Measurements from ENCODE around the gene CHST15. TPM values are rescaled to one million over a fixed set of nuclear protein-coding genes. Genes with fewer than 3 reads are reported as not detected.

CHST15 gene, protein sequence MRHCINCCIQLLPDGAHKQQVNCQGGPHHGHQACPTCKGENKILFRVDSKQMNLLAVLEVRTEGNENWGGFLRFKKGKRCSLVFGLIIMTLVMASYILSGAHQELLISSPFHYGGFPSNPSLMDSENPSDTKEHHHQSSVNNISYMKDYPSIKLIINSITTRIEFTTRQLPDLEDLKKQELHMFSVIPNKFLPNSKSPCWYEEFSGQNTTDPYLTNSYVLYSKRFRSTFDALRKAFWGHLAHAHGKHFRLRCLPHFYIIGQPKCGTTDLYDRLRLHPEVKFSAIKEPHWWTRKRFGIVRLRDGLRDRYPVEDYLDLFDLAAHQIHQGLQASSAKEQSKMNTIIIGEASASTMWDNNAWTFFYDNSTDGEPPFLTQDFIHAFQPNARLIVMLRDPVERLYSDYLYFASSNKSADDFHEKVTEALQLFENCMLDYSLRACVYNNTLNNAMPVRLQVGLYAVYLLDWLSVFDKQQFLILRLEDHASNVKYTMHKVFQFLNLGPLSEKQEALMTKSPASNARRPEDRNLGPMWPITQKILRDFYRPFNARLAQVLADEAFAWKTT
- polyA plus RNA-seq (2013, experiment 1 of 2) = 8.3 TPM
- 5.8 TPM for polyA plus RNA-seq (2013, experiment 2 of 2)

DNA sequence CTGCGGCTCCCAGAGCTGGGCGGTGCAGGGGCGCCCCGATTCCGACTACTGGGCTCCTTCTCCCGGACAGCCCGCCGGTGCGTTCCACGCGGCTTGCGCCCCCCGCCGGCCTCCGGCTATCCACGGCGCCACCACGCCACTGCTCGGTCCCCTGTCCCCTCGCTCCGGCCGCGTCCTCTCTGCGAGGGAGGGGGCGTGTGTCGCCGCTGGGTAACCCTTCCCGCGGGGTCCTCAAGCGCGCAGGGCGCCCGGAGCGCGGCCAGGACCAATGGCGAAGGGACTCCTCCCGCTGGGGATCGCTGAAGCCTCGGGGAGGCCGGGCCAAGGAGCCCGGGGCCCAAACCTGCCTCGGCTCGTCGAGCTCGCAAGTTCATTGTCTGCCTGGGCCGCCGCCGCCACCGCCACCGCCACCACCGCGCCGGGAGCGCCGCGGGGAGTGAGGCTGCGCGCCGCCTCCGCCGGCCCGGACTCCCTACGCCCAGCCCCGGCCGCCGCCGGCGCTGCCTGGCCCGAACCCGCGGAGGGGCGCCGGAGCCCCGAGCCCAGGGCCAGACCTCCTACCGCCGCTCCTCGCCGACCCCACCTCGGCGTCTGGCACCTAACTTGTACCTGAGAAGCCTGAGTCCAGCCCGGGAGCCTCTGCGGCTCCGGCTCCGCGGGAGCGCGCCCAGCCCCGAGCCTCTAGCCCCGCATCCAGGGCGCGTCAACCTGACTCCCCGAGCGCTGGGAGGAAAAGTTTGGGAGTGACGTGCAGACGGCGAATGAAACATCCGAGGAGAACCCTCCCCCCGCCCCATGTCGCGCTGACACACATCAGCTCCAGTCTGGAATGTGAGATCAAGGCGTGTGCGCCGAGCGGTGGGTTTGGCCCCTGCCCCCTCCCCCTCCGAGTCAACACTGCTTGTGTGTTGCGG is at the start of gene CHST15:
Gene CHST15 (minus strand): TSS at position 739 of the 914 bp plus-strand sequence. CDS start 47,386 bp downstream, outside the sequence.
- Histone ChIP-seq H3K4me3 (ENCODE audit: extremely low read depth, insufficient read depth, low read length, poor library complexity, severe bottlenecking) (peak within 1 kb of the TSS; percentile 60), H3K9me3 (ENCODE audit: control insufficient read depth, low read length) (peaks cover 7% of the 10 kb centered on the region), H3K4me1 (ENCODE audit: control insufficient read depth, insufficient read depth, low read length, poor library complexity, severe bottlenecking) (no peaks in the 10 kb centered on the region), H3K27ac (ENCODE audit: low read depth, low read length, severe bottlenecking) (no peak within 1 kb of the TSS), H3K36me3 (ENCODE audit: control insufficient read depth, insufficient read depth, low read length) (no peaks in the 10 kb centered on the region)
- WGBS, 2 experiments (ENCODE audit: insufficient coverage in 2 of 2) = 1% methylated on average over 55 to 84 of the region's 106 CpGs

GRCh38 chr10:124142960-124143359 is 49.6 kb upstream of the CHST15 start:
- H3K9me3 ChIP-seq (ENCODE audit: control insufficient read depth, low read length) = peaks cover 3% of the 10 kb centered on the region
- 93 to 100% methylated on average over 3 to 5 of the region's 6 CpGs for WGBS, 2 experiments (ENCODE audit: insufficient coverage in 2 of 2)
- no peaks in the 10 kb centered on the region for H3K36me3 ChIP-seq (ENCODE audit: control insufficient read depth, insufficient read depth, low read length)
- H3K4me3 ChIP-seq (ENCODE audit: extremely low read depth, insufficient read depth, low read length, poor library complexity, severe bottlenecking) = no peak overlapping the region
- no peak overlapping the region for H3K27ac ChIP-seq (ENCODE audit: low read depth, low read length, severe bottlenecking)
- peaks cover 5% of the 10 kb centered on the region for H3K4me1 ChIP-seq (ENCODE audit: control insufficient read depth, insufficient read depth, low read length, poor library complexity, severe bottlenecking)

- Histone ChIP-seq H3K4me3 (ENCODE audit: extremely low read depth, insufficient read depth, low read length, poor library complexity, severe bottlenecking) (no peak overlapping the region), H3K27ac (ENCODE audit: low read depth, low read length, severe bottlenecking) (no peak overlapping the region), H3K9me3 (ENCODE audit: control insufficient read depth, low read length) (peaks cover 3% of the 10 kb centered on the region), H3K36me3 (ENCODE audit: control insufficient read depth, insufficient read depth, low read length) (no peaks in the 10 kb centered on the region), H3K4me1 (ENCODE audit: control insufficient read depth, insufficient read depth, low read length, poor library complexity, severe bottlenecking) (no peaks in the 10 kb centered on the region)
- WGBS, 2 experiments (ENCODE audit: insufficient coverage in 2 of 2) = 88 to 95% methylated on average over 7 of the region's 7 CpGs
These were observed 48.8 kb upstream of the CHST15 start for GRCh38 chr10:124142006-124142739.

GRCh38 chr10:124138883-124139348 is 45.5 kb upstream of the CHST15 start:
- 82 to 88% methylated on average over 5 of the region's 6 CpGs for WGBS, 2 experiments (ENCODE audit: insufficient coverage in 2 of 2)
- Histone ChIP-seq H3K9me3 (ENCODE audit: control insufficient read depth, low read length) (peaks cover 3% of the 10 kb centered on the region), H3K4me1 (ENCODE audit: control insufficient read depth, insufficient read depth, low read length, poor library complexity, severe bottlenecking) (no peaks in the 10 kb centered on the region), H3K36me3 (ENCODE audit: control insufficient read depth, insufficient read depth, low read length) (no peaks in the 10 kb centered on the region), H3K4me3 (ENCODE audit: extremely low read depth, insufficient read depth, low read length, poor library complexity, severe bottlenecking) (no peak overlapping the region), H3K27ac (ENCODE audit: low read depth, low read length, severe bottlenecking) (no peak overlapping the region)

DNA sequence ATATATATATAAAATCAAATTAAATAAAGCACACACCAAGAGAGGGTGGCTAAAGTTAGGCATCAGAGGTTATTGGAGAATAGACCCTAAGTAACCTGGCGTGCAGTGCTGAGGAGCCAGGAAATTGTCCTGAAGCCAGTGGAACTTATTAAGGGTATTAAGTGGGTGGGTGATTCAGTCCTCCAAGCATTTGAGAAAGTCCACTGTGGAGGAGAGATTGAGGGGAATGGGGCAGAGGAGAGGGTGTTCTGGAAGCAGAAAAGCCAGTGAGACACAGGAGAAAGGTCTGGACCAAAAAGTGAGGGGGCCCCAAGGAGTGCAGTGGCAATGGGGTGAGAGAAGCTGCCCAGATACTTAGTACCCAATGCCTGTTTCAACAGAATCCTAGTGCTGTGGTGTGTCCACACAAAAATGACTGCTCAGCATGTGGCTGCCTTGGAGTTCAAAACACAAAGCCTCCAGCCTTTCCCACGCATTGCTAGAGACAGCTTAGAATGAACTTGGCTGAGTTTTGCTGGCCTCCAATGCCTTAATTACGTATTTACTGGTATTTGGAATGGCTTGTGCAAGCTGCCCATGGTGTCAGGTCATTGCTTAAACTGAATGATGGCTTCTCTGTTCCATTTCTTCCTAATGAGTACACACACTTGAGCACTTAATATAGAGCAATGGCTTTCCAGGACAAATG is 44.9 kb upstream of the CHST15 start:
- H3K4me3 ChIP-seq (ENCODE audit: extremely low read depth, insufficient read depth, low read length, poor library complexity, severe bottlenecking) = no peak overlapping the region
- peaks cover 3% of the 10 kb centered on the region for H3K9me3 ChIP-seq (ENCODE audit: control insufficient read depth, low read length)
- 92% methylated on average over 2 to 3 of the region's 3 CpGs for whole genome bisulfite sequencing, 2 experiments (ENCODE audit: insufficient coverage in 2 of 2)
- no peaks in the 10 kb centered on the region for H3K36me3 ChIP-seq (ENCODE audit: control insufficient read depth, insufficient read depth, low read length)
- no peaks in the 10 kb centered on the region for H3K4me1 ChIP-seq (ENCODE audit: control insufficient read depth, insufficient read depth, low read length, poor library complexity, severe bottlenecking)
- no peak overlapping the region for H3K27ac ChIP-seq (ENCODE audit: low read depth, low read length, severe bottlenecking)

- no peaks in the 10 kb centered on the region for H3K9me3 ChIP-seq (ENCODE audit: control insufficient read depth, low read length)
- H3K36me3 ChIP-seq (ENCODE audit: control insufficient read depth, insufficient read depth, low read length) = no peaks in the 10 kb centered on the region
- H3K4me1 ChIP-seq (ENCODE audit: control insufficient read depth, insufficient read depth, low read length, poor library complexity, severe bottlenecking) = no peaks in the 10 kb centered on the region
- WGBS, 2 experiments (ENCODE audit: insufficient coverage in 2 of 2) = 81 to 98% methylated on average over 7 of the region's 9 CpGs
- H3K4me3 ChIP-seq (ENCODE audit: extremely low read depth, insufficient read depth, low read length, poor library complexity, severe bottlenecking) = no peak overlapping the region
- H3K27ac ChIP-seq (ENCODE audit: low read depth, low read length, severe bottlenecking) = no peak overlapping the region
These were observed 41.0 kb upstream of the CHST15 start for GRCh38 chr10:124134251-124134893.

DNA sequence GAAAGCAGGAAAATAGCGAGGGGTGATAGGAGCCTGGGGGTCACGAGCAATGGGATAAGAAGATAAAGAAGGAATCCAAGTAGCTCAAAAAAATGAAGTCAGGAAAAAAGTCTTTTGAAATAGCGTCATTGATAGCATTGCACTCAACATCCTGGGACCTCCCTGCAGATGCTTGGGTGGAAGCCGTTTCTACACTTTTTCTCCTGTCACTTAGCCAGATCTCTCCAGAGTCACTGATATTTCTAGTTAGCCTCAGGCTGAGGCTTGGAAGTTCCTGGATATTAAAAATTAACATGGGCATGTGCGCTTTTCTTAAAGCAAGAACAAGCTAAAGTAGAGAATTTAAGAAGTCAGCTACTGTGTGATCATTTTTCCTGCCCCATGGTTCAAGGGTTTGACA is 39.5 kb upstream of the CHST15 start:
- Histone ChIP-seq H3K27ac (ENCODE audit: low read depth, low read length, severe bottlenecking) (no peak overlapping the region), H3K36me3 (ENCODE audit: control insufficient read depth, insufficient read depth, low read length) (no peaks in the 10 kb centered on the region), H3K4me3 (ENCODE audit: extremely low read depth, insufficient read depth, low read length, poor library complexity, severe bottlenecking) (no peak overlapping the region), H3K9me3 (ENCODE audit: control insufficient read depth, low read length) (no peaks in the 10 kb centered on the region), H3K4me1 (ENCODE audit: control insufficient read depth, insufficient read depth, low read length, poor library complexity, severe bottlenecking) (peaks cover 3% of the 10 kb centered on the region)
- 84 to 92% methylated on average over 4 to 5 of the region's 5 CpGs for WGBS, 2 experiments (ENCODE audit: insufficient coverage in 2 of 2)

DNA sequence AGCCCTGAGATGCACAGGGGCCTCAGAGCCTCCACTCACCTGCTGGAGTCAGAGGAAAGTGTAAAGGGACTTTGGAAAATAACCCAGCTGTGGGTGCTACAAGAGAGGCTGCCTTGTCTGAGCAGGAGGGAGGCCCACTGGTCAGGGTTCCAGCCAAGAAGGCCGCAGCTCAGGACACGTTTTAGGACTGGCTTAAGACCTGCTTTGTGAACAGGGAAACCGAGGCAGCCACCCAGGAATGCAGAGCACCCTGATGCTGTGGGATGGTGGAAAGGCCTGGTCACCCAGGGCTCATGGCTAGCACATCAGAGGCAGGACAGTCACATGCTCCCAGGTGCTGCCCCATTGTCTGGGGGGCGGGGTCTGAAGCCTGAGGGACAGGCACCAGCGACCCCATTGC is 38.9 kb upstream of the CHST15 start:
- no peaks in the 10 kb centered on the region for H3K9me3 ChIP-seq (ENCODE audit: control insufficient read depth, low read length)
- peaks cover 4% of the 10 kb centered on the region for H3K4me1 ChIP-seq (ENCODE audit: control insufficient read depth, insufficient read depth, low read length, poor library complexity, severe bottlenecking)
- 87% methylated on average over 5 of the region's 5 CpGs for WGBS, 2 experiments (ENCODE audit: insufficient coverage in 2 of 2)
- no peaks in the 10 kb centered on the region for H3K36me3 ChIP-seq (ENCODE audit: control insufficient read depth, insufficient read depth, low read length)
- no peak overlapping the region for H3K27ac ChIP-seq (ENCODE audit: low read depth, low read length, severe bottlenecking)
- H3K4me3 ChIP-seq (ENCODE audit: extremely low read depth, insufficient read depth, low read length, poor library complexity, severe bottlenecking) = no peak overlapping the region

DNA sequence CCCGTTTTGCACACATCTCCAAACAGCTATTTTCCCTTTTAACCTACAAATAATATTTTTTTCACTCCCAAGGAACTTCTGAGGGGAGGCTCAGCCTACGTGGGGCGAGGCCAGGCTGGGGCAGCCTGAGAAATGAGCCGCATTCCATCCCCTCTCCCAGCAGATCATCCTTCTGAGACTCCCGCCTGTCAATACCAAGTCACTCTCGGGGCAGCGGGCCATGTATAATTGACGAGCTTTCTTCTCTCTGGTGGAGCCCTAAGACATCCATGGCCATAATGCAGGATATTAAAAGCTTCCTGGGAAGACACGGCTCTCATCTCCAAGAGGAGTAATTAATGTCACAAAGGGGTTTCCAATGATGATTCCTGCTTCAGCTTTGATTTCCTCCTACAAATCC is 37.8 kb upstream of the CHST15 start:
- Histone ChIP-seq H3K9me3 (ENCODE audit: control insufficient read depth, low read length) (no peaks in the 10 kb centered on the region), H3K4me3 (ENCODE audit: extremely low read depth, insufficient read depth, low read length, poor library complexity, severe bottlenecking) (no peak overlapping the region), H3K27ac (ENCODE audit: low read depth, low read length, severe bottlenecking) (no peak overlapping the region), H3K4me1 (ENCODE audit: control insufficient read depth, insufficient read depth, low read length, poor library complexity, severe bottlenecking) (peaks cover 4% of the 10 kb centered on the region), H3K36me3 (ENCODE audit: control insufficient read depth, insufficient read depth, low read length) (no peaks in the 10 kb centered on the region)
- WGBS, 2 experiments (ENCODE audit: insufficient coverage in 2 of 2) = 76% methylated on average over 6 to 8 of the region's 9 CpGs
